HepG2 (cell line): ENCODE measurements around the gene PLSCR3. TPM values are rescaled to one million over a fixed set of nuclear protein-coding genes. Genes with fewer than 3 reads are reported as not detected.

Experiments used
- ARID4A ChIP-seq: sonication (generic); formaldehyde crosslinking; IDR thresholded peaks from 2 replicates; pipeline ENCODE4 v1.5.0; 2020; ENCODE audit warnings: mild to moderate bottlenecking, missing genetic modification reagents, borderline replicate concordance
- ATF7 ChIP-seq, 2 experiments: fragments of 450-650 bp in 1 of 2; sonication (generic) in 1 of 2; formaldehyde crosslinking in 1 of 2; IDR thresholded peaks; 2 replicates each; pipeline versions ENCODE4 v1.4.0 to v1.6.1; 2016 to 2020; ENCODE audit warnings: antibody characterized with exemption in 1 of 2, mild to moderate bottlenecking in 1 of 2, missing genetic modification reagents in 1 of 2
- FOXP1 ChIP-seq, 2 experiments: fragments of 450-650 bp in 1 of 2; IDR thresholded peaks; 2 replicates each; pipeline ENCODE4 v1.6.1; 2017 to 2018; ENCODE audit warnings: antibody characterized with exemption in 1 of 2
- MED8 ChIP-seq: sonication (generic); formaldehyde crosslinking; IDR thresholded peaks from 2 replicates; pipeline ENCODE4 v1.8.1; 2023; ENCODE audit warnings: mild to moderate bottlenecking, missing genetic modification reagents; ENCODE audit not compliant: insufficient replicate concordance
- MXD4 ChIP-seq: IDR thresholded peaks from 2 replicates; pipeline ENCODE4 v1.6.1; 2016; ENCODE audit warnings: mild to moderate bottlenecking, missing biosample characterization, missing genetic modification reagents
- NR2F1 ChIP-seq, 2 experiments: fragments of 450-650 bp in 1 of 2; formaldehyde crosslinking in 1 of 2; IDR thresholded peaks; 2 replicates each; pipeline versions ENCODE4 v1.5.0 to v1.6.1; 2016 to 2020; ENCODE audit warnings: mild to moderate bottlenecking in 1 of 2, missing compliant biosample characterization in 1 of 2, missing genetic modification reagents in 1 of 2, moderate library complexity in 1 of 2
- PREB ChIP-seq: sonication (generic); formaldehyde crosslinking; IDR thresholded peaks from 2 replicates; pipeline ENCODE4 v1.4.0; 2020; ENCODE audit warnings: missing genetic modification reagents
- THAP8 ChIP-seq: sonication (generic); formaldehyde crosslinking; IDR thresholded peaks from 2 replicates; pipeline ENCODE4 v1.5.1; 2020; ENCODE audit warnings: missing genetic modification reagents, mild to moderate bottlenecking, borderline replicate concordance
- ZNF318 ChIP-seq: sonication (generic); formaldehyde crosslinking; IDR thresholded peaks from 2 replicates; pipeline ENCODE4 v1.4.0; 2020; ENCODE audit warnings: mild to moderate bottlenecking, missing genetic modification reagents
- ZNF746 ChIP-seq: sonication (generic); formaldehyde crosslinking; IDR thresholded peaks from 2 replicates; pipeline ENCODE4 v1.8.0; 2022; ENCODE audit warnings: mild to moderate bottlenecking, missing genetic modification reagents
- ZNF768 ChIP-seq: sonication (generic); formaldehyde crosslinking; IDR thresholded peaks from 2 replicates; pipeline ENCODE4 v1.4.0; 2020; ENCODE audit warnings: missing genetic modification reagents
- polyA plus RNA-seq, 8 experiments: library from polyadenylated mRNA; depleted of rRNA in 3 of 8; stranded (reverse) in 7 of 8; unstranded in 1 of 8; fragments of >200 nt; fragmentation: Illumina TruSeq in 4 of 8; extraction: Trizol in 4 of 8; gene quantifications; 2 replicates each; pipeline versions ENCODE4 v1.2.1 to v1.2.3, GENCODE V29; 2011 to 2016; ENCODE audit warnings: low read depth in 4 of 8, missing spikeins in 1 of 8, mixed read lengths in 1 of 8; ENCODE audit not compliant: insufficient read depth in 1 of 8
- total RNA-seq, 5 experiments: library from RNA; depleted of rRNA; stranded (reverse); fragments of >200 nt; fragmentation: Illumina TruSeq; extraction: Trizol; gene quantifications; 2 replicates each; pipeline ENCODE4 v1.2.3, GENCODE V29; 2016; ENCODE audit warnings: low read depth in 1 of 5

The PLSCR3 gene
- total and polyA plus RNA-seq, 2 of the 13 experiments (the other 11 are each of a cell fraction or from before 2014, with no cell fraction given): 5.6 to 6.2 TPM

- TF ChIP-seq ARID4A (CRISPR knock-in tag) (peak; percentile 37; the same call in 1 of the 2 replicates), ZNF318 (no peak), ZNF768 (CRISPR knock-in tag) (no peak), FOXP1 (IDR thresholded peaks at IDR 0.05) (no peak), FOXP1 (CRISPR knock-in tag; IDR thresholded peaks at IDR 0.05) (no peak), ZNF746 (no peak), ATF7 (IDR thresholded peaks at IDR 0.05) (peak; percentile 71; the same call in 1 of the 2 replicates), ATF7 (CRISPR knock-in tag; IDR thresholded peaks at IDR 0.05) (no peak), NR2F1 (CRISPR knock-in tag; IDR thresholded peaks at IDR 0.05) (no peak), MED8 (CRISPR knock-in tag) (no peak), PREB (no peak), THAP8 (CRISPR knock-in tag) (no peak), MXD4 (CRISPR knock-in tag) (no peak)
Observed at GRCh38 chr17:7436556-7437368, 42.4 kb upstream of the PLSCR3 start (continued).
